Measurements from ENCODE around the gene FOXN4. TPM values are rescaled to one million over a fixed set of nuclear protein-coding genes. Genes with fewer than 3 reads are reported as not detected.

Gene FOXN4
- total and polyA plus RNA-seq, 9 of the 15 experiments (the other 6 are each of a cell fraction or from before 2014, with no cell fraction given) = not detected

DNA sequence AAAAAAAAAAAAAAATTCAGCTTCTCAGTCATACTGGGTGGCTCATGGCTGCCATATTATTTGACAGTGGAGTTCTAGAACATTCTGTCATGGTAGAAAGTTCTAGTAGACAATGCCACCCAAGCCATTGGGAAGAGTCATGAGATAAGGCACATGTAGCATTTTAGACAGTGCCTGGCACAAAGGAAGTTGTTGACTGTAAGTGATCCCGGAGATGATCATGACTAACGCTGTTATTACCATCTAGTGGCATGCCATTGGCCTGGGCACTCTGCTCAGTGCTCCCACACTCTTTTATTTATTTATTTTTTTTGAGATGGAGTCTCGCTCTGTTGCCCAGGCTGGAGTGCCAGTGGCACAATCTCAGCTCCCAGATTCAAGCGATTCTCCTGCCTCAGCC lies 80.4 kb downstream of the FOXN4 start:
- H3K27me3 ChIP-seq (ENCODE audit: control insufficient read depth in 2 of 2, insufficient read depth in 2 of 2, low read length in 2 of 2) = peaks cover 10 to 44% of the 10 kb centered on the region in 2 experiments; a peak in 4 of 5 replicates
- H3K27ac ChIP-seq (ENCODE audit: extremely low read depth, low read depth, low read length) = no peak overlapping the region
- no peaks in the 10 kb centered on the region; a peak in 1 of 5 replicates for H3K4me1 ChIP-seq (replicated peaks in 1 of 2; ENCODE audit: control insufficient read depth in 2 of 2, insufficient read depth in 2 of 2, low read length in 2 of 2)
- ChIA-PET POLR2A (no interaction called here), CTCF (ENCODE audit: low intra/inter-chr PET ratio) (no interaction called here)
- H3K9me1 ChIP-seq (ENCODE audit: control insufficient read depth, insufficient read depth, low read length) = no peaks in the 10 kb centered on the region
- 20% methylated on average over 4 of the region's 4 CpGs for WGBS (ENCODE audit: insufficient coverage, low coverage, missing lambda C conversion rate)
- H3K4me2 ChIP-seq (ENCODE audit: insufficient read depth, low read length) = no peak overlapping the region
- H3K79me2 ChIP-seq (ENCODE audit: control insufficient read depth, insufficient read depth, low read length) = no peaks in the 10 kb centered on the region
- H3K9me3 ChIP-seq (replicated peaks; ENCODE audit: control insufficient read depth, insufficient read depth, low read depth, low read length) = no peaks in the 10 kb centered on the region
- DNase-seq (ENCODE audit: extremely low read depth in 1 of 4, low spot score in 3 of 4) = no peak
- BruUV-seq (replicated peaks) = no TSS peak
- in situ Hi-C loops (cut with MboI) = no loop called here
- FAIRE-seq = no peak
- intact Hi-C loops (cut with micrococcal nuclease) = no loop called here
- no peak overlapping the region for H3K4me3 ChIP-seq
- H3K36me3 ChIP-seq (ENCODE audit: control insufficient read depth, insufficient read depth, low read length) = no peaks in the 10 kb centered on the region
- H4K20me1 ChIP-seq (replicated peaks; ENCODE audit: control insufficient read depth, insufficient read depth, low read length) = peaks cover 11% of the 10 kb centered on the region; the same call in 1 of the 2 replicates
- H2AFZ ChIP-seq (ENCODE audit: low read depth, low read length) = no peak overlapping the region
- TF ChIP-seq THRAP3 (IDR thresholded peaks at IDR 0.05; ENCODE audit: borderline replicate concordance) (no peak), ZNF23 (CRISPR knock-in tag; IDR thresholded peaks at IDR 0.05) (no peak), PTTG1 (tag; IDR thresholded peaks at IDR 0.05; ENCODE audit: low read depth) (no peak)
- ATAC-seq = no peak
- no peak overlapping the region for H3K9ac ChIP-seq (ENCODE audit: insufficient read depth in 1 of 2, low read depth in 2 of 2, low read length in 2 of 2)

Other genes with a start within 250 kb of the FOXN4 start
- 56.1 and 60.4 TPM in 2 replicates for gene ALKBH2, start 215.8 kb downstream of the FOXN4 start, total RNA-seq (2014; rRNA removed)
- 30.9 and 43.8 TPM in 2 replicates for gene ALKBH2, start 215.8 kb downstream of the FOXN4 start, total RNA-seq (2014; rRNA removed; fragmentation: Illumina TruSeq; extraction: Trizol)
- 39.7 and 41.9 TPM in 2 replicates for gene ALKBH2, start 215.8 kb downstream of the FOXN4 start, total RNA-seq (2015; rRNA removed; fragmentation: Illumina TruSeq; extraction: Trizol)
- gene ALKBH2, start 215.8 kb downstream of the FOXN4 start, total RNA-seq (2021) = 37.3 and 41.9 TPM in 2 replicates
- gene ALKBH2, start 215.8 kb downstream of the FOXN4 start, polyA plus RNA-seq (2011; rRNA removed) = 30.9 and 32.3 TPM in 2 replicates
- gene ALKBH2, start 215.8 kb downstream of the FOXN4 start, polyA plus RNA-seq (2014; fragmentation: Illumina TruSeq; extraction: Trizol) = 44.6 and 50.0 TPM in 2 replicates
- 10 to 100 TPM in 1 of 2 experiments, 1 to 10 TPM in 1; 5.9 to 13.6 TPM for gene ALKBH2, start 215.8 kb downstream of the FOXN4 start, polyA plus RNA-seq (2014; fragmentation: Nextera tagmentation; extraction: Ambion mirVana)
- gene ALKBH2, start 215.8 kb downstream of the FOXN4 start, polyA plus RNA-seq (2014; rRNA removed) = 47.4 and 50.5 TPM in 2 replicates
- 47.0 and 67.3 TPM in 2 replicates for gene UNG, start 211.7 kb downstream of the FOXN4 start, total RNA-seq (2014; rRNA removed)
- gene UNG, start 211.7 kb downstream of the FOXN4 start, total RNA-seq (2014; rRNA removed; fragmentation: Illumina TruSeq; extraction: Trizol) = 37.9 and 42.9 TPM in 2 replicates
- gene UNG, start 211.7 kb downstream of the FOXN4 start, total RNA-seq (2015; rRNA removed; fragmentation: Illumina TruSeq; extraction: Trizol) = 41.7 and 42.2 TPM in 2 replicates
- gene UNG, start 211.7 kb downstream of the FOXN4 start, total RNA-seq (2021) = 59.8 and 65.9 TPM in 2 replicates
- gene UNG, start 211.7 kb downstream of the FOXN4 start, polyA plus RNA-seq (2011; rRNA removed) = 23.9 and 26.3 TPM in 2 replicates
- 48.3 and 49.4 TPM in 2 replicates for gene UNG, start 211.7 kb downstream of the FOXN4 start, polyA plus RNA-seq (2014; fragmentation: Illumina TruSeq; extraction: Trizol)
- 10 to 100 TPM in 1 of 2 experiments, 1 to 10 TPM in 1; 8.4 to 11.9 TPM for gene UNG, start 211.7 kb downstream of the FOXN4 start, polyA plus RNA-seq (2014; fragmentation: Nextera tagmentation; extraction: Ambion mirVana)
- 38.6 and 41.0 TPM in 2 replicates for gene UNG, start 211.7 kb downstream of the FOXN4 start, polyA plus RNA-seq (2014; rRNA removed)
- gene ACACB, start 192.7 kb downstream of the FOXN4 start, total RNA-seq (2014; rRNA removed) = 1.5 and 2.5 TPM in 2 replicates
- gene ACACB, start 192.7 kb downstream of the FOXN4 start, total RNA-seq (2014; rRNA removed; fragmentation: Illumina TruSeq; extraction: Trizol) = 0.62 and 0.77 TPM in 2 replicates
- 1.1 and 1.6 TPM in 2 replicates for gene ACACB, start 192.7 kb downstream of the FOXN4 start, total RNA-seq (2015; rRNA removed; fragmentation: Illumina TruSeq; extraction: Trizol)
- 2.5 and 2.8 TPM in 2 replicates for gene ACACB, start 192.7 kb downstream of the FOXN4 start, total RNA-seq (2021)
- 0.10 and 0.32 TPM in 2 replicates for gene ACACB, start 192.7 kb downstream of the FOXN4 start, polyA plus RNA-seq (2011; rRNA removed)
- 0.83 and 0.87 TPM in 2 replicates for gene ACACB, start 192.7 kb downstream of the FOXN4 start, polyA plus RNA-seq (2014; fragmentation: Illumina TruSeq; extraction: Trizol)
- under 1 TPM; 0.10 to 0.18 TPM for gene ACACB, start 192.7 kb downstream of the FOXN4 start, polyA plus RNA-seq (2014; fragmentation: Nextera tagmentation; extraction: Ambion mirVana)
- 0.31 and 1.3 TPM in 2 replicates for gene ACACB, start 192.7 kb downstream of the FOXN4 start, polyA plus RNA-seq (2014; rRNA removed)
- gene MYO1H, start 38.6 kb upstream of the FOXN4 start, total RNA-seq (2014; rRNA removed) = not detected in 2 replicates
- not detected in 2 replicates for gene MYO1H, start 38.6 kb upstream of the FOXN4 start, total RNA-seq (2014; rRNA removed; fragmentation: Illumina TruSeq; extraction: Trizol)
- gene MYO1H, start 38.6 kb upstream of the FOXN4 start, total RNA-seq (2015; rRNA removed; fragmentation: Illumina TruSeq; extraction: Trizol) = not detected in 2 replicates
- not detected in 2 replicates for gene MYO1H, start 38.6 kb upstream of the FOXN4 start, total RNA-seq (2021)
- not detected in 2 replicates for gene MYO1H, start 38.6 kb upstream of the FOXN4 start, polyA plus RNA-seq (2011; rRNA removed)
- gene MYO1H, start 38.6 kb upstream of the FOXN4 start, polyA plus RNA-seq (2014; fragmentation: Illumina TruSeq; extraction: Trizol) = not detected in 2 replicates
- not detected for gene MYO1H, start 38.6 kb upstream of the FOXN4 start, polyA plus RNA-seq (2014; fragmentation: Nextera tagmentation; extraction: Ambion mirVana)
- gene MYO1H, start 38.6 kb upstream of the FOXN4 start, polyA plus RNA-seq (2014; rRNA removed) = not detected in 2 replicates
- 10.1 and 22.7 TPM in 2 replicates for gene KCTD10, start 168.0 kb upstream of the FOXN4 start, total RNA-seq (2014; rRNA removed)
- gene KCTD10, start 168.0 kb upstream of the FOXN4 start, total RNA-seq (2014; rRNA removed; fragmentation: Illumina TruSeq; extraction: Trizol) = 13.3 and 16.7 TPM in 2 replicates
- 14.9 and 15.7 TPM in 2 replicates for gene KCTD10, start 168.0 kb upstream of the FOXN4 start, total RNA-seq (2015; rRNA removed; fragmentation: Illumina TruSeq; extraction: Trizol)
- gene KCTD10, start 168.0 kb upstream of the FOXN4 start, total RNA-seq (2021) = 20.4 and 24.1 TPM in 2 replicates
- gene KCTD10, start 168.0 kb upstream of the FOXN4 start, polyA plus RNA-seq (2011; rRNA removed) = 37.5 and 40.7 TPM in 2 replicates
- gene KCTD10, start 168.0 kb upstream of the FOXN4 start, polyA plus RNA-seq (2014; fragmentation: Illumina TruSeq; extraction: Trizol) = 19.2 and 25.9 TPM in 2 replicates
- gene KCTD10, start 168.0 kb upstream of the FOXN4 start, polyA plus RNA-seq (2014; fragmentation: Nextera tagmentation; extraction: Ambion mirVana) = 10 to 100 TPM in 1 of 2 experiments, 1 to 10 TPM in 1; 1.9 to 12.3 TPM
- gene KCTD10, start 168.0 kb upstream of the FOXN4 start, polyA plus RNA-seq (2014; rRNA removed) = 19.1 and 21.8 TPM in 2 replicates
- 16.2 and 19.8 TPM in 2 replicates for gene UBE3B, start 168.3 kb upstream of the FOXN4 start, total RNA-seq (2014; rRNA removed)
- 12.2 and 13.8 TPM in 2 replicates for gene UBE3B, start 168.3 kb upstream of the FOXN4 start, total RNA-seq (2014; rRNA removed; fragmentation: Illumina TruSeq; extraction: Trizol)
- 11.5 and 11.6 TPM in 2 replicates for gene UBE3B, start 168.3 kb upstream of the FOXN4 start, total RNA-seq (2015; rRNA removed; fragmentation: Illumina TruSeq; extraction: Trizol)
- 18.7 and 21.8 TPM in 2 replicates for gene UBE3B, start 168.3 kb upstream of the FOXN4 start, total RNA-seq (2021)
- 23.6 and 28.5 TPM in 2 replicates for gene UBE3B, start 168.3 kb upstream of the FOXN4 start, polyA plus RNA-seq (2011; rRNA removed)
- gene UBE3B, start 168.3 kb upstream of the FOXN4 start, polyA plus RNA-seq (2014; fragmentation: Illumina TruSeq; extraction: Trizol) = 14.8 and 17.1 TPM in 2 replicates
- 1 to 10 TPM; 7.6 to 8.1 TPM for gene UBE3B, start 168.3 kb upstream of the FOXN4 start, polyA plus RNA-seq (2014; fragmentation: Nextera tagmentation; extraction: Ambion mirVana)
- gene UBE3B, start 168.3 kb upstream of the FOXN4 start, polyA plus RNA-seq (2014; rRNA removed) = 15.5 and 22.1 TPM in 2 replicates